Stimulated activated naive CD8-positive, alpha-beta T cell treated with anti-CD3 and anti-CD28 coated beads, Interleukin-15, Interleukin-2, amounts not matched to agents 100 U/mL and 50 U/mL, for 24 hours (primary cell): ENCODE data around the gene TNFRSF14.

Experiments
- ATAC-seq: fragments of 150-1000 bp; cut with Tn5 transposase; one replicate; pipeline ENCODE4 v1.10.0; 2021
- DNase-seq: peaks from one replicate; pipeline ENCODE4 v3.0.0; 2021

The TNFRSF14 gene

DNA sequence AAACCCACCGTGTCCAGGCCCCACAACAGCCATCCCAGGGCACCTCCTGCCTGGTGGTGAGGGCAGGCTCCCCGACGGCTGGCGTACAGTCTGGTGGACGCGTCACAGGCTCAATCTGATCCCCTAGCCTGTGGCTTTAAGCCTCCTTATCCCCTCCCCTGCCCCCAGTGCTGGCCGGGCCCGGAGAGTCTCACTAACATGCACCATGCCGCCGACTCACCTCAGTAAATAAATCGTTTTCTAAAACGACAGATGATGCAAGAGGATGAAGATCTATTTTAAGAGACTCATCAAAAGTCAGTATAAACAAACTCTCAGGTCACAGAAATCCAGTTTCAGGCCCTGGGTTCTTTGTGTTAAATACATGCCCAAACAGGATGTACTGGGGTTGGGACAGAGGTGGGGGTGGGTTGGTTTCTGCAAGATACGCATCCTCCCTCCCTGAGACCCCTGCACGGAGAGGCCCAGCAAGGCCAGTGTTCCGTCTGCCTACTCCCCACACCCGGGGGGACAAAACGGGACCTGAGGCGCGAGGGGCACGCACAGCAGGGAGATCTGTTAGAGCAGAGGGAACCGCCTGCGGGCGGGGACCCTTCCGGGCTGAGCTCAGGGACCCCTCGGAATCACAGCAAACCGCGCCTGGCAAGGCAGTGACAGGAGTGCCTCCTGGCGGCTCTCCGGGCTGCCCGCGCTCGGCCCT lies 32.8 kb upstream of the TNFRSF14 start:
- DNase-seq (peak; percentile 56), ATAC-seq (no peak)

- ATAC-seq (no peak), DNase-seq (no peak)
Observed at GRCh38 chr1:2523891-2524609, 32.1 kb upstream of the TNFRSF14 start.

DNA sequence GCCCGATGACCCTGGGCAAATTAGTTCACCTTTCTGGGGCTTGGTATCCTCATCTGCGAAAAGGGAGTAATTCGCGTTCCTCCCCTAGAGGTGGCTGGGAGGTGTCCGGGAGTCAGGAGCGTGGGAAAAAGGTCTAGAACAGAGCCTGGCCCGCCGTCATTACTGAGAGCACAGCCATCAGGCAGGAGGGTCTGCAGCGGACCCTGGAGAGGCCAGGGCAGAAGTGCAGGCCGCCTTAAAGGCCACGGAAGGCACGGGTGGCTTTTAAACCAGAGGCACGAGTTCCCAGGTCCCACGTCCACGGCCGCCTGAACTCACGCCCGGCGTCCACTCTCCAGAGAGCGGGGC lies 30.6 kb upstream of the TNFRSF14 start:
- ATAC-seq (no peak), DNase-seq (peak; percentile 30)

DNA sequence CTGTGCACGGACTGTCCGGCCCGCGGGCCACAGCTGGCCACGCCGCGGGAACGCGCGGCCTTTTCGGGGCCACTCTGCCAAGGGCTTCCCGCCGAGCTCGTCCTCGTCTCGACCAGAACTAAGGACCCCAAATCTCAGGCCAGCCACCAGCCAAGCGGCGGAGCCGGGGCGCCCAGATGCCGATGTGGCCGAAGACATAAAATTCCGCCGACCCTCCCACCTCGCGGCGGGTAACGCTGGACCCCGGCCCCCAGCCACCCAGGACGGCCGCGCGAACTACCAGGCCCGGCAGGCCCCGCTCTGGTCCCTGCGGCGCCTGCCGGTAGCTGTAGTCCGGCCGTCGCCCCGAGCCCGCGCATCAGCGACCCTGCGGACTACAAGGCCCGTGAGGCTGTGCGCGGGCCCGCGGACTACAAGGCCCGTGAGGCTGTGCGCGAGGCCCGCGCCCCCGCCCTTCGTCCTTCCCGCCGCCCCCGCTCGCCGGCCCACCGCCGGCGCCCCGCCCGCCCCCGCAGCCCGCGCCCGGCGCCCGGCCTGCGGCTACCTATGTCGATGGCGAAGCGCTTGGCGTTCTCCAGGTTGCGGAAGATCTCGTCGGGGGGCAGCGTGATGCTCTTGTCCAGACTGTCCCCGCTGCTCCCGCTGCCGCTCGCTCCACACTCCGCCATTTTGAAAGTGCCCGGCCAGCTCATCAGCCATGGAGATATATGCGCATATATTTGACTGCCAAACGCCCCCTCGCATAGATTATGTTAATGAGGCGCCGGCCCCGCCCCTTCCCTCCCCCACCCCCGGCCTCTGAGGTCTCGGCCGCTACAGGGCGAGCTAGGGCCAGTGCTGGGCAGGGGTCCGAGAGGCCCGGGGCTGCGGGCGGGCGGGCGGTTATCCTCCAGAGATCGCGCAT lies 30.0 kb upstream of the TNFRSF14 start, which contains the start of gene PANK4:
TSS of gene PANK4 (minus strand) at position 677 of the 904 bp plus-strand sequence. CDS start at position 668, 9 bp downstream.
- peak; percentile 90 for DNase-seq

GRCh38 chr1:2526824-2527555 lies 29.2 kb upstream of the TNFRSF14 start:
- peak; percentile 80 for DNase-seq

More for the DNA sequence above, 30.0 kb upstream of the TNFRSF14 start, which contains the start of gene PANK4:
- ATAC-seq: peak; percentile 92

DNA sequence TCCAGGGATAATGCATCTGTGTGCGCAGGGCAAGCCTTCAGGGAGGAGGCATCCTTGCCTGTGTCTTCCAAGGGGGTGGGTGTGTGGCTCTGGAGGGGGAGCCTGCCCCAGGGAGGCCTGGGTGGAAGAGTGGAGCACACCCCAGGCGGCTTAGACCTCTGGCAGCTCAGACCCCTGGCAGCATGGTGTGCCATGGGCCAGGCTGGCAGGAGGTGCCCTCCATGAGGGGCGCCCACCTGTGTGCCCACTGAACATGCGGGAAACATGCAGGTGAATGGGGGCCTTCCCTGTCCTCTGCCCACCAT lies 28.7 kb upstream of the TNFRSF14 start:
- no peak for ATAC-seq

More at GRCh38 chr1:2526824-2527555, 29.2 kb upstream of the TNFRSF14 start:
- ATAC-seq: peak; percentile 68

GRCh38 chr1:2528016-2528415 lies 28.2 kb upstream of the TNFRSF14 start:
- DNase-seq: peak; percentile 12
- ATAC-seq: no peak

More for the DNA sequence above, 28.7 kb upstream of the TNFRSF14 start:
- DNase-seq: no peak

GRCh38 chr1:2528611-2528965 lies 27.6 kb upstream of the TNFRSF14 start:
- no peak for DNase-seq
- no peak for ATAC-seq

DNA sequence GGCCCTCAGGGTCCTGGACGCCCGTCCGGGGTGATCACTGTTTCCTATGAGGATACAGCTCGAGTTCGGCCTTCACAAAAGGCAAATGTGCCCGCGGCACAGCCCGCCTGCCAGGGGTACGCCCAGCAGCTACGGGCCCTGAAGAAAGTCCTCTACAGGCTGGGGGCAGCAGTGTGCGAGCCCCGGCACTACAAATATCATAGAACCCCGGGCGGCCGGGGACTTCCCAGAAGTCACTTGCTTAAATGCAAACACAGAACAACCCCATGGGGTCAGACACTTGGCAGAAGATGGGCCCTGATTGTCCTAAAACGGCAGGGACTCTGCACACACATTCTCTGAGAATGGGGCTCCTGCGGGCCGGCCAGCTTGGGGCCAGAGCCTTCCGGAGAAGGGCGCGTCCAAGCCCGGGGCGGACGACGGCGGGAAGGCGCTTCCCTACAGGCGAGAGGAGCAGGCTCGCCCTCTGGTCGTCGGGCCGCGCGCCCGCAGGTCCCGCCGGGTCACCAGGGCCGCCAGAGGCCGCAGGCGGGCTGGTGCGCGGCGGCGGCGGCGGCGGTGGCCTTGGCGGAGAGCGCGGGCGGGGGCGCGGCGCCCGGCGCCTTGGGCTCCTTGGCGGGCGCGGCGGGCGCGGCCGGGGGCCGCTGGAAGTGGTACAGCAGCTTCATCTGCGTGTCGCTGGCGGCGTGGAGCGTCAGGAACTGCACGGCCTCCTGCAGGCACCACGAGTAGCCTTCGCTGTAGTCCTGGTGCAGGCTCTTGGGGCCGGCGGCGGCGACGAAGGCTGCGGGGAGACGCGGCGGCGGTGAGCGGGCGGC lies 27.0 kb upstream of the TNFRSF14 start:
- no peak for ATAC-seq
- DNase-seq: peak; percentile 63

GRCh38 chr1:2529784-2530512 lies 26.2 kb upstream of the TNFRSF14 start, which contains the start of gene HES5:
HES5 (minus strand) TSS chr1:2530263; CDS start chr1:2530164, 99 bp downstream.
- no peak for ATAC-seq
- DNase-seq: no peak

GRCh38 chr1:2530513-2531361 lies 25.4 kb upstream of the TNFRSF14 start:
- DNase-seq (no peak), ATAC-seq (no peak)

- no peak for ATAC-seq
- no peak for DNase-seq
Observed at GRCh38 chr1:2532485-2533160, 23.5 kb upstream of the TNFRSF14 start.

GRCh38 chr1:2533365-2533764 lies 22.8 kb upstream of the TNFRSF14 start:
- DNase-seq: no peak
- ATAC-seq: no peak

- no peak for DNase-seq
- no peak for ATAC-seq
Observed at GRCh38 chr1:2534315-2534686, 21.9 kb upstream of the TNFRSF14 start.

GRCh38 chr1:2534687-2535441 lies 21.3 kb upstream of the TNFRSF14 start:
- no peak for DNase-seq
- ATAC-seq: no peak

DNA sequence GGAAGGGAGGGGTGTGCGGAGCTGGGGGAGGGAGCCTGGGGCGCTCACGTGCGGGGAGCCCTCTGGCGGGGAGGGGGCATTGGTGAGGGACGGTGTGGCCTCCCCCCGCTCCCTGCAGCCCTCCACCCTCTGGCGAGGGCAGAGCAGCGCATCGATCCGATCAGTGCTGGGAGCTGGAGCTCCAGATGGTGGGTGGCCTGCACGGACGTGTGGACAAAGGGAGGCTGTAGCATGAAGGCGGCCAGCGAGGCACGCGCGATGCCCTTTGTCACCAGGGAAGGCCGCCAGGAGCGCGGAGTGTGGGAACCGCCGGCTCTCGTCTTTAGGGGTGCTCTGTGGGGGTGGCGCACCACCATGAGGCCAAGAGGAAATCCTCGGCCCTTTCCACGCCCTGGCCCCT lies 20.7 kb upstream of the TNFRSF14 start:
- DNase-seq: no peak
- ATAC-seq: no peak

DNA sequence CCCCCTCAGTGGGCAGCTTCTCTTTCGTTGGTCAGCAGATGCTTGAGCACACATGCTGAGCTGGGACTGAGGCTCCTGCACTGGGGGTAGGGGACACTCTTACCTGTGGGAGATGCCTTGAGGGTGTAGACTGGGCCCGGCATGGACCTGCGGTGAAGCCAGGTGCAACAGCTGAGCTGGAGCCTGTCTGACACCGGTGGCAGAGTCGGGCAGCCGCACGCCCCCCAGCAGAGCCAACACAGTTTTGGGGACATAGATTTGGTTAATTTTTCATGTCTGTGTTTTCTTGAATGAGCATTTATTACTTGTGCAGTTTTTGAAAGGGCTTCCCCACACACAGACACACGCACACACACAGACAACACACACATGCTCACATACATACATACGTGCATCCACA lies 20.2 kb upstream of the TNFRSF14 start:
- ATAC-seq: no peak

DNA sequence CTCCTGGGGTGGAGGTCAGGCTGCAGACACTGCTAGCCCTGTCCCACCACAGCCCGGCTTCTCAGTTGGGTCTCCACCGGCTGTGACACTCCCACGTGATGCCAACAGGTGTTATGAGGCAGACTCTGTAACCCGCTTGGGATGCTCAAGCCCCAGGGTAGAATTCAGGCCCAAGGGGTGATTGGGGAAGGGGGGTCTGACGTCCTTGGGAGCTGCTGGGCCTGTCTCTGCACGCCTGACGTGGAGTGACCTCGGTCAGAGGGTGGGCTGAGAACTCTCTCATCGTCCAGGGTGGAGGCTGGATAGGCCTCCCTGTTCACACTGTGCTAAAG lies 18.4 kb upstream of the TNFRSF14 start:
- no peak for ATAC-seq

More for the DNA sequence above, 20.2 kb upstream of the TNFRSF14 start:
- no peak for DNase-seq

More for the DNA sequence above, 18.4 kb upstream of the TNFRSF14 start:
- DNase-seq: no peak
